Endodermal cell (in vitro differentiated cells): ENCODE data around the gene HSD17B1. TPM values are rescaled to one million over a fixed set of nuclear protein-coding genes. Genes with fewer than 3 reads are reported as not detected.

ENCODE experiments used
- DNase-seq: peaks from one replicate; pipeline ENCODE4 v3.0.0-alpha.2; 2017
- H3K27ac ChIP-seq: 2 replicates; pipeline ENCODE4 v1.5.1; 2013; ENCODE audit warnings: mild to moderate bottlenecking, low read depth, low read length, moderate library complexity
- H3K27me3 ChIP-seq: 2 replicates; pipeline ENCODE4 v1.6.1; 2013; ENCODE audit warnings: mild to moderate bottlenecking, low read length, moderate library complexity; ENCODE audit not compliant: insufficient read depth, control insufficient read depth, poor library complexity, severe bottlenecking
- H3K36me3 ChIP-seq: 2 replicates; pipeline ENCODE4 v1.7.0; 2013; ENCODE audit warnings: mild to moderate bottlenecking, low read length, moderate library complexity; ENCODE audit not compliant: control insufficient read depth, insufficient read depth
- H3K4me1 ChIP-seq: one replicate; pipeline ENCODE4 v1.7.0; 2013; ENCODE audit warnings: low read length; ENCODE audit not compliant: control insufficient read depth, insufficient read depth
- H3K4me3 ChIP-seq: 2 replicates; pipeline ENCODE4 v1.5.1; 2013; ENCODE audit warnings: mild to moderate bottlenecking, low read length, moderate library complexity
- H3K9ac ChIP-seq: 2 replicates; pipeline ENCODE4 v1.6.1; 2013; ENCODE audit warnings: mild to moderate bottlenecking, low read length, moderate library complexity; ENCODE audit not compliant: poor library complexity, severe bottlenecking; ENCODE audit errors: extremely low read depth
- H3K9me3 ChIP-seq: 2 replicates; pipeline ENCODE4 v1.6.1; 2013; ENCODE audit warnings: mild to moderate bottlenecking, low read length, moderate library complexity; ENCODE audit not compliant: control insufficient read depth
- H3K27ac Mint-ChIP-seq: 2 replicates; pipeline ENCODE4 v1.8.0; 2020; ENCODE audit warnings: mixed read lengths
- H3K27me3 Mint-ChIP-seq: 2 replicates; pipeline ENCODE4 v1.8.0; 2021; ENCODE audit warnings: mild to moderate bottlenecking, mixed read lengths; ENCODE audit not compliant: insufficient read depth
- H3K36me3 Mint-ChIP-seq: 2 replicates; pipeline ENCODE4 v1.8.0; 2020; ENCODE audit warnings: low read depth, mixed read lengths
- H3K4me1 Mint-ChIP-seq: 2 replicates; pipeline ENCODE4 v1.8.0; 2020; ENCODE audit warnings: mixed read lengths
- H3K4me3 Mint-ChIP-seq: 2 replicates; pipeline ENCODE4 v1.8.0; 2020; ENCODE audit warnings: mild to moderate bottlenecking, moderate library complexity, mixed read lengths
- H3K9me3 Mint-ChIP-seq: 2 replicates; pipeline ENCODE4 v1.8.0; 2020; ENCODE audit warnings: mild to moderate bottlenecking, mixed read lengths
- CTCF ChIP-seq: fragments of 200-600 bp; sonication (generic); conservative IDR thresholded peaks from 2 replicates; pipeline ENCODE4 v1.5.0; 2021; ENCODE audit warnings: antibody characterized with exemption, mild to moderate bottlenecking
- WGBS, 2 experiments: methylation state at CpG; one replicate each; pipeline versions ENCODE4 v1.1.5 to v1.1.7; 2013; ENCODE audit warnings: missing lambda C conversion rate in 2 of 2, mixed read lengths in 1 of 2; ENCODE audit not compliant: insufficient coverage in 1 of 2, insufficient read length in 1 of 2; 5-methylcytosine and 5-hydroxymethylcytosine counted together
- total RNA-seq, 2 donors: library from RNA; stranded (reverse); fragmentation: NEBNext Ultra II Directional in 1 of 2; extraction: Animal tissue kit (Norgen Biotek cat#: 25700) in 1 of 2; gene quantifications; 2 replicates in 1 of 2; 3 replicates in 1 of 2; pipeline ENCODE4 v1.2.1, GENCODE V29; 2021

Gene HSD17B1
- total RNA-seq, 2 donors from 2014 or later = 2.4 to 2.8 TPM

- Histone ChIP-seq H3K4me3 (peak overlapping the region; percentile 62), H3K36me3 (no peaks in the 10 kb centered on the region), H3K4me1 (no peaks in the 10 kb centered on the region), H3K27me3 (no peaks in the 10 kb centered on the region), H3K9ac (peak overlapping the region; percentile 20), H3K27ac (no peak overlapping the region), H3K9me3 (no peaks in the 10 kb centered on the region)
- Mint-ChIP-seq H3K9me3 (no peaks in the 10 kb centered on the region), H3K36me3 (peaks cover 8% of the 10 kb centered on the region), H3K27me3 (no peaks in the 10 kb centered on the region), H3K4me1 (peaks cover 10% of the 10 kb centered on the region), H3K4me3 (peak overlapping the region; percentile 45), H3K27ac (no peak overlapping the region)
- 84 to 98% methylated on average over 7 to 13 of the region's 14 CpGs for WGBS, 2 experiments
- DNase-seq = no peak
- TF ChIP-seq CTCF = no peak
Observed at GRCh38 chr17:42548993-42549755, 3.5 kb upstream of the HSD17B1 start.

DNA sequence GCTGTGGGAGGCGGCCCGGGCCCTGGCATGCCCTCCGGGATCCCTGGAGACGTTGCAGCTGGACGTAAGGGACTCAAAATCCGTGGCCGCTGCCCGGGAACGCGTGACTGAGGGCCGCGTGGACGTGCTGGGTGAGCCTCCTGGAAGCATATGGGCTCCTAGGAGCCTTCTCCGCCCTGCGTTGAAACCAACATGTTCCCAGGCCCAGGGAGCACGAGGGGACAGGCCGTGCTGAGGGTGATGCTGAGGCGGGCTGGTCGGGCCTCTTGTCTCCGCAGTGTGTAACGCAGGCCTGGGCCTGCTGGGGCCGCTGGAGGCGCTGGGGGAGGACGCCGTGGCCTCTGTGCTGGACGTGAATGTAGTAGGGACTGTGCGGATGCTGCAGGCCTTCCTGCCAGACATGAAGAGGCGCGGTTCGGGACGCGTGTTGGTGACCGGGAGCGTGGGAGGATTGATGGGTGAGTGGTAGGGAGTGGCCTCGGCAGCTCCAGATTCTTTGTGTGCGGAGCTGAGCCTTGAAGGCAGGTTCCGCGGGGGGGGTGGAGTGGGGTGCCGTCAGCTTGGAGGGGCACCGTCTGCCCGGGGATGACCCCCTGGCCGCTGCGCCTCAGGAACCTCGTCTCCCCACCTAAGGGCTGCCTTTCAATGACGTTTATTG is 567 bp downstream of the HSD17B1 start:
- TF ChIP-seq CTCF = peak; percentile 38
- H3K36me3 ChIP-seq = no peaks in the 10 kb centered on the region
- peak; percentile 88 for DNase-seq
- peaks cover 17% of the 10 kb centered on the region for H3K4me1 Mint-ChIP-seq
- H3K9ac ChIP-seq = no peak overlapping the region
- H3K36me3 Mint-ChIP-seq = no peaks in the 10 kb centered on the region
- no peak overlapping the region for H3K27ac ChIP-seq
- H3K4me3 Mint-ChIP-seq = peak overlapping the region; percentile 82
- no peaks in the 10 kb centered on the region for H3K27me3 Mint-ChIP-seq
- no peaks in the 10 kb centered on the region for H3K9me3 Mint-ChIP-seq
- no peaks in the 10 kb centered on the region for H3K4me1 ChIP-seq
- 89 to 93% methylated on average over 30 to 45 of the region's 45 CpGs for WGBS, 2 experiments
- H3K4me3 ChIP-seq = peak overlapping the region; percentile 89
- peak overlapping the region; percentile 78 for H3K27ac Mint-ChIP-seq
- H3K27me3 ChIP-seq = no peaks in the 10 kb centered on the region
- H3K9me3 ChIP-seq = no peaks in the 10 kb centered on the region

- WGBS, 2 experiments = 65 to 76% methylated on average over 15 to 16 of the region's 16 CpGs
- Histone ChIP-seq H3K4me3 (peak overlapping the region; percentile 89), H3K9ac (peak overlapping the region; percentile 74), H3K27me3 (no peaks in the 10 kb centered on the region), H3K4me1 (no peaks in the 10 kb centered on the region), H3K27ac (no peak overlapping the region), H3K9me3 (no peaks in the 10 kb centered on the region), H3K36me3 (no peaks in the 10 kb centered on the region)
- H3K4me1 Mint-ChIP-seq = peaks cover 15% of the 10 kb centered on the region
- no peaks in the 10 kb centered on the region for H3K27me3 Mint-ChIP-seq
- H3K27ac Mint-ChIP-seq = peak overlapping the region; percentile 94
- DNase-seq = no peak
- peak overlapping the region; percentile 82 for H3K4me3 Mint-ChIP-seq
- no peaks in the 10 kb centered on the region for H3K36me3 Mint-ChIP-seq
- TF ChIP-seq CTCF = no peak
- no peaks in the 10 kb centered on the region for H3K9me3 Mint-ChIP-seq
Observed at GRCh38 chr17:42553866-42554249, 1.1 kb downstream of the HSD17B1 start.
